Renal cortex interstitium (tissue), 11 donors: Measurements from ENCODE around the gene ABCA2. TPM values are rescaled to one million over a fixed set of nuclear protein-coding genes. Genes with fewer than 3 reads are reported as not detected.

Source experiments
- DNase-seq, 11 donors: peaks; one replicate each; pipeline ENCODE4 v3.0.0-alpha.2; 2013; ENCODE audit warnings: low read depth in 9 of 11, low spot score in 4 of 11; ENCODE audit errors: extremely low read depth in 1 of 11
- polyA plus RNA-seq, 3 donors: library from polyadenylated mRNA; unstranded; fragments of 120-200 nt; gene quantifications; one replicate each; pipeline ENCODE4 v1.2.1, GENCODE V29; 2013; ENCODE audit not compliant: insufficient read length in 3 of 3

Gene ABCA2
- polyA plus RNA-seq, 3 donors: 43.4 to 66.6 (median 61.6) TPM

DNA sequence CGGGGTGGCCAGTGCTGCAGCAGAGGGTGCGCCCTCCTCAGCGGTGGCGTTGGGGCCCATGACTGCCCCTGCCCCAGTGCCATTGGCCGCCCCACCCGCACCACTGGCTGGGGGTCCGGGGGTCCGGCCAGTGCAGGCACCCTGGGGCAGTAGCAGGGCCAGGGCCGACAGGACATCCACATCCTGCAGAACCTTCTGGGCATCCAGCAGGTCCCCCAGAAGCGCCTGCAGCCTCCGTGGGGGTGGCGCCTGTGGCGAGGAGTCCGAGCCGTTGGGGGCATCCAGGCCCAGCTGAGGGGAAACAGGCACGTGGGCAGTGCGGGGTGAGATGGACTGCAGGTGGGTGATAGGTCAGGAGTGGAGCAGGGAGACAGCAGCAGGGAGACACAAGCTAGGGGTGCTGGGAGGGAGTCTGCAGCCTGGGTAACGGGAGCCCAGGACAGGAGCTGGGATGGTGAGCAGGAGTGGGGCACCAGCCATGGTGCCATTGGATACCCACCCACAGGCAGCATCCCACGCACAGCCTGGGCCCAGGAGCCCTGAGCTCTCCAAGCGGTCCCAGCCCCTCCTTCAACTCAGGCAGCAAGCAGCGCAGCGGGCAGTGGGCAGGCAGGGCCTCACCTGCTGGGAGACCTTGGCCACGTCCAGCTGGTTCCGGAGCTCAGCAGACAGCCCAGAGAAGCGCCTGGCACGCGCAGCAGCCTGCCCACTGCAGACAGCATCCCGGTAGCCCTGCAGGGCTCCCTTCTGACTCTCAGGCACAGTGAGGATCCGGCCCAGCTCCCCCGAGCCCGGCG lies 7.1 kb downstream of the ABCA2 start:
- DNase-seq: no peak

DNA sequence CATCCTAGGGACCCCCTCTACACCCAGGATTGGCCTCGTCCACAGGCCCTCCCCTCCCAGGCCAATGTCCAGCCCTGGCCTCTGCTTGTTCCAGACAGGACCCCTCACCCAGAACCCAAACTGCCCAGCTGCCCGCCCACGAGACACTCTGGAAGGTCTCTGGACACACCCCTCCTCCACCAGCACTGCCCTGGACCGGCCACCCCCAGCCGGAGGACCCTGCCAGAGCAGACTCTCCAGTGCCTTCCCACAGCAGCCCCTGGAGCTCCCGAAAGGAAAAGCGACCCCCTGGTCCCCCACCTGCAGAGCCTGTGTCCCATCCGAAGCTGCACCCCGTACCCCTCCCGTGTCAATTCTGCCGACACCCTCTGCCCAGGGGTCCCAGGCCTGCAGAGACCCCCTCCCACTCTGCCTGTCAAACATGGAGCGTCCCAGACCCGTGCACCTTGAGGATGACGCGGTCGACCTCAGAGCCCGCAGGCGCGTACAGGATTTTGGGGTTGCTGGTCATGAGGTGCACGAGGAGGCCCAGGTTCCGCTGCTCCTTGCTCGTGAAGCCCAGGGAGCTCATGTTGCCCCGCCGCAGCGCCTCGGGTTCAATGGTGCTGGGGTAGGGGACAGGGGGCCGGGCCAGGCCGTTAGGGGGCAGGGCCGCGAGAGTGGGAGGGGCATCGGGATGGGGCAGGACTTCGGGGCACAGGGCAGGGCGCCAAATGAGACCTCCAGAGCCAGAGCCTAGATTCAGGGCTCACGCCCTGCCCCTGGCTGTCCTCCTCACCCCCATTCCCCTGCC lies 8.0 kb downstream of the ABCA2 start:
- no peak for DNase-seq

DNA sequence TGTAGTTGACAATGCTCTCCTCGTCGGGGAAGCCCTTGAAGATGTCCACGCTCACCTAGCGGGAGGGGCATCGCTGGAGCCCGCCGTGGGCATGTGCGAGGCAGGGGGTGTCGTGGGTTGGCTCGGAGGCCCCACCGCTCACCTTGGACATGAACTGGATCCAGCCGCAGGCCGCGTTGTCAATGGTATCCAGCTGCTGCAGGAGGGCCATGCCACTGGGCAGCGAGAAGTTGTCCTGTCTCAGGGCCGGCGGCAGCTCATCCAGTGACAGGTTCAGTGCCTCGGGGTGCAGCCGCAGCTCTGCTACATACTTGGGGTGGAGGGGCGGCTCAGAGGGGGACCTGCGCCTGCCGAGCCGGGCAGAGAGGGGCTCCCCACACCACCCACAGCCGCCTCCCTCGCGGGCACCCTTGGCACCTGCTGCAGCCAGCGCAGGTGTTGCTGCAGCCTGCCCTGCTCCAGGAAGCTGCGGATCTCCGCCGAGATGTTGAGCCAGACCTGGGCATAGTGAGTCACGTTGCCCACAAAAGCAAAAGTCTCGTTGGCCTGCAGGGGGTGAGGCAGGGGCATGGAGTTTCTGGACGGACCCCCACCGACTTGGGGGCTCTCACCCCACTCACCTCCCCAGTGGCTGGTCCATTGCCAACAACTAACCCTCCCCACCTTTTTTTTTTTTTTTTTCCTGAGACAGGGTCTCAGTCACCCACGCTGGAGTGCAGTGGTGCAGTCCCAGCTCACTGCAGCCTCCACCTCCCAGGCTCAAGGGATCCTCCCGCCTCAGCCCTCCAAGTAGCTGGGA lies 9.1 kb downstream of the ABCA2 start:
- DNase-seq: no peak

DNA sequence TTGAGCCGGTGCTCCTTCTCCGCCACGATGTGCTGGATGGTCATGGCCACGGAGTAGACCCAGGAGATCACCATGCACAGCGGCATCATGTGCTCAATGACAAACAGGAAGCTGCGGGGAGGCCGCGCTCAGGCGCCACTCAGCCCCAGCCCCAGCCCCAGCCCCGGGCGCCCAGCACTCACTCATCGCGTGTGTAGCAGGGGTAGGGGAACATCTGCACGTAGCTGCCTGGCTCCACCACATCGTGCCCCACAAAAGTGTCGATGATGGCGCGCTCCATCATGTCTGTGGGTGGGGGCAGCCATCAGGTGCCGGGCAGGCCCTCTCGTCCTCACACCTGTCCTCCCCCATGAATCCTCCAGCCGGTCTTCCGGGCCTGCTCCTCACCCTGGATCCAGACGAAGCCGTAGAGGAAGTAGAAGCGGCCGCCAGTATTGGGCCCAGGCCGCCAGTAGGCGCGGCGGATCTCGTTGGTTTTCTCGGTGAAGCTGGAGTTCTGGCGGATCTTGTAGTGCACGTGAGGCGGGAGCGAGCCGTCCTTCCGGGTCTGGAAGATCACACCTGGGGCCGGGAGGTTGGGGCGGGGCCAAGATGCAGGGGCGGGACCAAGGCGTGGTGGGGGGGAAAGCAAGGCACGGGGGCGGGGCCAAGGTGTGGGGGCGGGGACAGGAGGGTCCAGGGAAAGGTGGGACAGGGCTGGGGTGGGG lies 10.1 kb downstream of the ABCA2 start:
- DNase-seq: no peak

DNA sequence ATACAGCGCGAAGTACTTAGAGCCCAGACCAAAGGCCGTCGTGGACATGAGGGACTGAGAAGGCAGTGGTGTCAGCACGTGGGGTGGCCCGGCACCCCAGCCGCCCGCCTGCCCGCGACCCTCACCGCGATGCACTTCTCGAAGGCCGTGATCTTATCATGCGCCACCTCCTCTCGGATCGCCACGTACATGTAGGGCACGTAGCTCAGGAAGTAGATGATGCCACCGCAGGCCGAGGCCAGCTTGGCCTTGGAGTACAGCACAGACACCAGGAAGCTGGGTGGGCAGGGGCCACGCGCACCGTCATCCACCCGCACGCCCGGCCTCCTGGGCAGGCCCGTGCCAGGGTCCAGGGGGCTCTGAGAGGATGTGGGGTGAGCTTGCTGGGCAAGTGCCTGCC lies 11.0 kb downstream of the ABCA2 start:
- no peak for DNase-seq

DNA sequence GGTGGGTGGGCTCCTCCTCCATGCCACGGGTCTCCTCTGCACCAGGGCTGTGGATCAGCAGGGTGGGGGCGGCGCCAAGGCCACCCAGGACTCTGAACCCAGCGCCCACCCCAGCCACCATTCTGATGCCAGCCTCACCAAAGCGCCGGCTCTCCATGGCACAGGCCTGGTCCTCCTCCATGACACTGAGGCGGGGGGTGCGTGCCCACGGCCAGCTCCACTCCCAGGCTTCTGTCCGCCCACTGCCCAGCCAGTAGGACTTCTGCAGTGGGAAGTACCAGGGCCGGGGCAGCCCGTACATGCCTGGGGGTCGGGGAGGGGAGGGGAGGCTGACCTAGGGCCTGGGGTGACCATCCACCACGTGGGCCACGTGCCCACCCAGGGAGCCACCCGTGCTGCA lies 11.6 kb downstream of the ABCA2 start:
- no peak for DNase-seq

DNA sequence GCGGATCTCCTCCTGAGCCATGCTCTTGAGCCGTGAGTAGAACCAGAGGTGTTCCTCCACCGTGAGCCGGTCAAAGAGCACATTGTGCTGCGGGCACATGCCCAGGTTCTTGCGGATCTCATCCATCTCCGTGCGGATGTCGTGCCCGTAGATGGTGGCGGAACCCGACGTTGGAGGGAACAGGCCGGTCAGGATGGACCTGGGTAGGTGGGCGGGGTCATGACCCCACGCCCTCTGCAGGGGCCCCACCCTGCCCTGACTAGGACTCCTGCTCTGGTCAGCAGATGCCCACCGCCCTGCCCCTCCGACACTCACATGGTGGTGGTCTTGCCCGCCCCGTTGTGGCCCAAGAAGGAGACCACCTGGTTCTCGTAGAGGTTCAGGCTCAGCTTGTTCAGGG lies 12.1 kb downstream of the ABCA2 start:
- no peak for DNase-seq

DNA sequence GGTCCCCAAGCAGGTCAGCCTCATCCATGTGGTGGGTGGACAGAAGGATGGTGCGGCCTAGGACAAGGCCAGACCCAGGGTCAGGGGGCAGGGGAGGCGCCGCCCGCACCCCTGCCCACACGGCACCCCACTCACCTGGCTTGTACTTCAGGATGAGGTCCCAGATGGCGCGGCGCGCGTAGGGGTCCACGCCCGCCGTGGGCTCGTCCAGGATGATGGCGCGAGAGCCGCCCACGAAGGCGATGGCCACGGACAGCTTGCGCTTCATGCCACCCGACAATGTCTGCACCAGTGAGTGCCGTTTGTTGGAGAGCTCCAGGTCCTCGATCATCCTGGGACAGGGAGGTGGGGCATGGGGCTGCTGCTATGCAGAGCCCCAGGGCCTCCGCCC lies 12.5 kb downstream of the ABCA2 start:
- no peak for DNase-seq

DNA sequence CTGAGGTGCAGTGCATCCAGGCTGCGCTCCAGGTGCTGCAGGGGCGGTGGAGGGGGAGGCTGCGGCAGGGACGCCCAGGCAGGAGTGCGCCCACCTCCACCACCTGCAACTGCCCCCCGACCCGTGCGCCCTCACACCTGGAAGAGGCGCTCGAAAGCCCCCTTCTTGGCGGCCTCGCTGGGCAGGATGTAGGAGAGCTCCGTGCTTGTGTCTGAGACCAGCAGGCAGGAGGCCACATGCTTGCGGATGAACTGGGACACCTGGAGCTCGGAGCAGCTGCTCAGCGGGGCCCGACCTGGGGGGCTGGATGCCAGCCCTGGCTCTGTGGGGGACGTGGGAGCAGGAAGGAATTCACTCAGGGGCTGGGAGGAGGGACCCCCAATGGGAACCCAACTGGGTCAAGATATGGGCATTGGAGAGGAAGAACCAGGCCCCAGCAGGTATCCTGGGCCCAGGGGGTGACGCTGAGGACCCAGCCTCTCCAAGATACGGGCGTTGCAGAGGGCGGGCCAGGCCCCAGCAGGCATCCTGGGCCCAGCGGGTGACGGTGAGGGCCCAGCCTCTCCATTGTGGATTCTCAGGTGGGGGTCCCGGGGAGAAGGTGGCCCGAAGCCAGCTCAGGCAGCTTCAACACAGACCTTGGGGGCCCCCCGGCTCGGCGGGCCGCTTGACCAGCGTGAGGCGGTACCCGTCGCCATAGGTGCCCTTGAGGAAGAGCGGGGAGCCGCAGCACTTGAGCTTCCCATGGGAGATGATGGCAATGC lies 13.1 kb downstream of the ABCA2 start:
- no peak for DNase-seq

DNA sequence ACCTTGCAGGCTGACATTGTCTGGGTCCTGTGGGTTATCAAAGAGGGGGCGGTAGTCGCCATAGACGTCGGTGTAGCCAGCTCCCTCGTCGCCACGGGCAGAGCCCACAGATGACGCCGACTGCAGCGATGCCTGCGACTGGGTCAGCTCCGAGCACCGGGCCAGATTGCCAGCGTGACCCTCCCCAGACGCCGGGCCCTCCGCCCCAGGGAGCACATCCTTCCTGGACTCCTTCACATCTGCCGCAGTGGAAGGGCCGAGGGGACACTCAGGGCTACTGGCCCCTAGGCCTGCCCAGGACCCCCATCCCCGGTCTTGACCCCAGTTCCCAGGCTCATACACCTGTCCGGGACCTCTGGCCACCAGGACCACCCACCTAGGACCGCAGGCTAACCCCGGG lies 13.9 kb downstream of the ABCA2 start:
- no peak for DNase-seq

DNA sequence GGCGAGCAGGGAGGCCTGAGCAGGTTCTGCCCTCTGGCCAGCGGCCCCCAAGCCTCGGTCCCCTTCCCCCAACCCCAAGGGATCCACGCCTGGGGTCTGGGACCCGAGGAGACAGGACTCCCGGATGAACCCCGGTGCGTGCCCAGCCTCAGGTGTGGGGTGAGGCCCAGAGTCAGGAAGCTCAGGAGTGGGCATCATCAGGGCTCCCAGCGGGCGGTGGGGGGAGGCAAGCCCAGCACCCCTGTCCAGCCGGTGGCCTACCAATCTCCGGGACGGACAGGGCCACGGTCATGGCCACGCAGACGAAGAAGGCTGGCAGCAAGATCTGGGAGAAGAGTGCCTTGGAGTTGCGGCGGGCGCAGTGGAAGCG lies 14.5 kb downstream of the ABCA2 start:
- DNase-seq: no peak

DNA sequence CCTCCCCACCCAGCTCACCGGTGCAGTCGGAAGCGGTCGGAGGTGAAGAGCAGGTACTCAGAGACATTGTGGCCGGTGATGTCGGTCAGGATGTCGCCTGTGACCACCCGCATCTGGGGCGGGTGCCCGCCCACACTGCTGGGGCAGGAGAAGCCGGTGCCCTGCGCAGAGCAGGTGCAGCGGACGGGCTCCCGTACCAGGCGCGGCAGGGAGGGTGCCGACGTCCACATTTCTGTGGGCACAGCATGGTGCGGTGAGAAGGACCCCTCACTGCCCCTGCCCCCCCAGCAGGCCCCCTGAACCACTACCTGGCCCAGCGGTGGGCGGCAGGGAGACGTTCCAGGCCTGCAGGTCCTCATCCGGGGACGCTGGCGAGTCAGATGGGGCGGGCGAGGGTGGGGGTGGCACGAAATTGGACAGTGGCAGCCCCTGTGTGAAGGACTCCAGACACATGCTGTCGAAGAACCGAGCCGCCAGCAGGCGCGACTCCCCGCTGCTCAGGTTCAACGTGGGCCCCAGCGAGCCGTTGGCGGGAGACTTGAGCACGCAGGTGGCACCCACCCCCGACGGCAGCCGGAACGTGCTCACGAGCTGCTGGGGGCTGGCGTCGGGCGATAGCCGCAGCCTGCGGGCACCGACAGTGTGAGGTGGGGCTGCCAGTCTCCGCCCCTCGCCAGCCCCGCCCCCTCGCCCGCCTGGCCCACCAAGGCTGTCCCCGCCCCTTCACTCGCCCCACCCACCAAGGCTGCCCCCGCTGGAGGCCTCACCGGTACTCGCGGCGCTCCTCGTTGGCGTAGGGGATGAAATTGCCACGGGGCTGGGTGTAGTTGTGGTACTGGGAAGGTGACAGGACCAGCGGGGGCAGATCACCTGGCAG lies 15.1 kb downstream of the ABCA2 start:
- DNase-seq: no peak

DNA sequence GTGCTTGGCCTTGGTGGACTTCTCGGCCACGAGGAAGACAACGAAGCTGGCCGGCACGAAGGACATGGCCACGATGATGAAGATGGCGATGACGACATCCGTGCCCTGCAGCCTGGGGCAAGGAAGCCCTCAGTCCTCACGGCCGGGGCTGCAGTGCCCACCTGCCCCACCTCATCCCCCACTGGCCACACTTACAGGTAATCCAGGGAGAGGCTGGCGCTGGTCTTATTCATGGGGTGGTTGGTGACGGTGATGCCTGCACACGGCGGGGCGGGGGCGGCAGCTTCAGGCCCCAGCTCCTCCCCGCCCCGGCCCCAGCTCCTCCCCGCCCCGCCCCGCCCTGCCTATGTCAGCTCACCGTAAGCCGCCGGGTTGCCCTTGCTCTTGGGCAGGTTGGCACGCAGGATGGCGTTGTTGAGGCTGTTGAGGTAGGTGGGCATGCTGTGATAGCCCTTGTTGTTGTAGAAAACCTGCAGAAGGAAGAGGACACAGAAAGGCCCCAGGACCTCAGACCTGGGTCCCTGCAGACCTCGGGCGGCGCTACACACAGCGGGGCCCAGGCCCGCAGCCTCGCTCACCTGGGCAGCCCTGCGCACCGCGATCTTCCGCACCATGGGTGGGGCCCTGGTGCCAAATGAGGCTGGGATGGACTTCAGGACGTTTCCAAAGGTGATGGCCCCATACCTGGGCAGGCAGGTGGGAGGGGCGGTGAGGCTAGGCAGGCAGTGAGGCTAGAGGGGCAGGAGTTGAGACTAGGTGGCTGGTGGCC lies 15.9 kb downstream of the ABCA2 start:
- DNase-seq: no peak

DNA sequence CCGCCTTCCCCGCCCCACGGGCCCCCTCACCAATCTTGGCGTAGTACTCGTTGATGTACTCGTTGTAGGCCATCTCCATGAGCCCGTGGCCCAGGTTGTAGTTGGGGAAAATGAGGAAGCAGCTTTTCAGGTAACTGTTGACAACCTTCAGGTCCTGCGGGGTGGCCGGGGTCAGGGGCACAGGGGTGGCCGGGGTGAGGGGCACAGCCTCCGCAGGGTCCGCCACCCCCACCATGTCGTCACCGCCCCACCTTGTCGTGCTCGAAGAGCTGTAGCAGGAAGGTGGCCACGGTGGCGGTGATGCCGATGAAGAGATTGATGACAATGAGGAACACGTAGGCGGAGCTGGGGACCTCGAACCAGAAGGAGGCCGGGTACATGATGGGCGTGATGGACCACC lies 16.9 kb downstream of the ABCA2 start:
- DNase-seq: no peak

DNA sequence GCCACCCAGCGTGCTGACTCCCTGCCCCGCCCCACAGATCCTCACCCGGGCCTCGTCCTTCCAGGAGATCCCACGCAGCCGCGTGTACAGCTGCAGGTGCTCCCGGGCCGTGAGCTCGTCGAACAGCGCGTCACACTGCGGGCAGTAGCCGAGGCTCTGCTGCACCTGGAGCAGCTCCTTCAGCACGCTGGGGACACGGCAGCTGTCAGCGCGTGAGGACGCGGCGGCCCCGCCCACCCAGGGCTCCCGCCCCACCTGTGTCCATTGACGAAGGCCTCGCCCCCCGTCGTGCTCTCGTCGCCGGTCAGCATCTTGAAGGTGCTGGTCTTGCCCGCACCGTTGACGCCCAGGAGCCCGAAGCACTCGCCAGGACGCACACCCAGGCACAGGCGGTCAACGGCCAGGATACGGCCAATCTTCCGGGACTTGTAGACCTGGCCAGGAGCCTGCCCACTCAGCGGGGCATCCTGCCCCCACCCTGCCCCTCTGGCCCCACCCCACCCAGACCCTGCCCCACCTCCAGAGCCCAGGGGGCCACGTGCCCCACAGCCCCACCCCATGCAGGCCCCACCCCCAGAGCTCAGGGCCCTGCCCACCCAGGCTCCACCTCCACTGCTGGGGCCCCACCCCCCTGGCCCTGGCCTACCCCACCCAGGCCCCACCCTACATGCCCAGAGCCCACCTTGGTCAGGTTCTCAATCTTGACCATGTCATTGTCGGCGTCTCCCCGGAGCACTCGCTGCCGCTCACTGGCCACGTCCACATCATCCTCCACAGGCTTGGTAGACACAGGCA lies 17.9 kb downstream of the ABCA2 start:
- no peak for DNase-seq

DNA sequence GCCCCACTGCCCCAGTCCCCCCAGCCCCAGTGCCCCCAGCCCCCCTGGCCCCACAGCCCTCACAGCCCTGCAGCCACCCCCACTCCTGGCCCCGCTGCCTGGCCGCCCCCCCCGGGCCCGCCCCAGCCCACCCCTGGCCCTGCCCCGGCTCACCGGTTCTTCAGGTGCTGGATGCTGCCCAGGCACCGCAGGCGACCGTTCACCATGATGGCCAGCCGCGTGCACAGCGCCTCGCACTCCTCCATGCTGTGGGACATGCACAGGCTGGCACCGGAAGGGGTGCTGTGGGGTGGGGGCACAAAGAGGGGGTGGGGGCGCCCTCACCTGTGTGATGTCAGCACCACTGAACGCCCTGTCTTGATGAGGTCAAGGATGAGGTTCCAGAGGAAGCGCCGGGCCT lies 18.8 kb downstream of the ABCA2 start:
- DNase-seq: no peak
